Measurements from ENCODE around the gene NR1I2. TPM values are rescaled to one million over a fixed set of nuclear protein-coding genes. Genes with fewer than 3 reads are reported as not detected.

The NR1I2 gene
- total and polyA plus RNA-seq, 2 donors (not counting 1 experiment from before 2014, with no cell fraction given) = 0.03 TPM; not detected in 1

DNA sequence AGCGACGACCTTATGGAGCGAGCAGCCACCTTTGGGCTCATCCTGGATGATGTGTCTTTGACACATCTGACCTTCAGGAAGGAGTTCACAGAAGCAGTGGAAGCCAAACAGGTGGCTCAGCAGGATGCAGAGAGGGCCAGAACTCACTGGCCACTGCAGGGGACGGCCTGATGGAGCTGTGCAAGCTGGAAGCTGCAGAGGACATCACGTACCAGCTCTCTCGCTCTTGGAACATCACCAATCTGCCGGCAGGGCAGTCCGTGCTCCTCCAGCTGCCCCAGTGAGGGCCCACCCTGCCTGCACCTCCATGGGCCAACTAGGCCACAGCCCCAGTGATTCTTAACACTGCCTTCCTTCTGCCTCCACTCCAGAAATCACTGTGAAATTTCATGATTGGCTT lies 10.4 kb downstream of the NR1I2 start:
- Histone ChIP-seq H4K20me1 (ENCODE audit: control insufficient read depth, extremely low read depth, insufficient read depth, low read length) (no peaks in the 10 kb centered on the region), H3K4me2 (ENCODE audit: extremely low read depth, insufficient read depth, low read length) (no peak overlapping the region), H3K27ac (ENCODE audit: insufficient read depth, low read length) (no peak overlapping the region), H3K27me3 (ENCODE audit: control insufficient read depth, insufficient read depth, low read length) (no peaks in the 10 kb centered on the region), H3K9ac (ENCODE audit: insufficient read depth, low read length) (no peak overlapping the region), H3K36me3 (ENCODE audit: control insufficient read depth, insufficient read depth, low read length) (no peaks in the 10 kb centered on the region), H3K4me3 (replicated peaks in 1 of 4; ENCODE audit: control extremely low read depth in 1 of 4, insufficient read depth in 1 of 4, low read depth in 3 of 4, low read length in 4 of 4) (no peak overlapping the region), H3K79me2 (ENCODE audit: control insufficient read depth, insufficient read depth, low read length) (no peaks in the 10 kb centered on the region), H3K4me1 (ENCODE audit: control insufficient read depth, extremely low read depth, insufficient read depth, low read length) (no peaks in the 10 kb centered on the region), H2AFZ (ENCODE audit: low read length) (no peak overlapping the region), H3K9me3 (ENCODE audit: control insufficient read depth, insufficient read depth, low read depth, low read length) (no peaks in the 10 kb centered on the region)
- DNase-seq (ENCODE audit: low read depth in 2 of 2) = no peak
- TF ChIP-seq, protein P1, sequence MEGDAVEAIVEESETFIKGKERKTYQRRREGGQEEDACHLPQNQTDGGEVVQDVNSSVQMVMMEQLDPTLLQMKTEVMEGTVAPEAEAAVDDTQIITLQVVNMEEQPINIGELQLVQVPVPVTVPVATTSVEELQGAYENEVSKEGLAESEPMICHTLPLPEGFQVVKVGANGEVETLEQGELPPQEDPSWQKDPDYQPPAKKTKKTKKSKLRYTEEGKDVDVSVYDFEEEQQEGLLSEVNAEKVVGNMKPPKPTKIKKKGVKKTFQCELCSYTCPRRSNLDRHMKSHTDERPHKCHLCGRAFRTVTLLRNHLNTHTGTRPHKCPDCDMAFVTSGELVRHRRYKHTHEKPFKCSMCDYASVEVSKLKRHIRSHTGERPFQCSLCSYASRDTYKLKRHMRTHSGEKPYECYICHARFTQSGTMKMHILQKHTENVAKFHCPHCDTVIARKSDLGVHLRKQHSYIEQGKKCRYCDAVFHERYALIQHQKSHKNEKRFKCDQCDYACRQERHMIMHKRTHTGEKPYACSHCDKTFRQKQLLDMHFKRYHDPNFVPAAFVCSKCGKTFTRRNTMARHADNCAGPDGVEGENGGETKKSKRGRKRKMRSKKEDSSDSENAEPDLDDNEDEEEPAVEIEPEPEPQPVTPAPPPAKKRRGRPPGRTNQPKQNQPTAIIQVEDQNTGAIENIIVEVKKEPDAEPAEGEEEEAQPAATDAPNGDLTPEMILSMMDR (conservative IDR thresholded peaks at IDR 0.05 in 1 of 2, IDR thresholded peaks at IDR 0.05 in 1 of 2; ENCODE audit: low read depth in 1 of 2, low read length in 2 of 2) = no peak
- no peak for TF ChIP-seq EZH2 (IDR thresholded peaks at IDR 0.05; ENCODE audit: low read length, missing control alignments)

DNA sequence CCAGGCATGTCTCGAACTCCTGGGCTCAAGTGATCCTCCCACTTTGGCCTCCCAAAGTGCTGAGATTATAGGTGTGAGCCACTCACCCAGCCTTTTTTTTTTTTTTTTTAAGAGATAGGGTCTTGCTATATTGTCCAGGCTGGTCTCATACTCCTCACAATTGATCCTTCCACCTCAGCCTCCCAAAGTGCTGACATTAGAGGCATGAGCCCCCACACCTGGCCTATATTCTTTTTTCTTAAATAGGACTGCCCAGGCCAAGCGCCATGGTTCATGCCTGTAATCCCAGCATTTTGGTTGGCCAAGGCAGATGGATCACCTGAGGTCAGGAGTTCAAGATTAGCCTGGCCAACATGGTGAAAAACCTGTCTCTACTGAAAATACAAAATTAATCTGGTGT lies 12.5 kb downstream of the NR1I2 start:
- Histone ChIP-seq H4K20me1 (ENCODE audit: control insufficient read depth, extremely low read depth, insufficient read depth, low read length) (no peaks in the 10 kb centered on the region), H2AFZ (ENCODE audit: low read length) (no peak overlapping the region), H3K27me3 (ENCODE audit: control insufficient read depth, insufficient read depth, low read length) (no peaks in the 10 kb centered on the region), H3K9me3 (ENCODE audit: control insufficient read depth, insufficient read depth, low read depth, low read length) (no peaks in the 10 kb centered on the region), H3K4me1 (ENCODE audit: control insufficient read depth, extremely low read depth, insufficient read depth, low read length) (no peaks in the 10 kb centered on the region), H3K36me3 (ENCODE audit: control insufficient read depth, insufficient read depth, low read length) (no peaks in the 10 kb centered on the region), H3K27ac (ENCODE audit: insufficient read depth, low read length) (no peak overlapping the region), H3K9ac (ENCODE audit: insufficient read depth, low read length) (no peak overlapping the region), H3K4me2 (ENCODE audit: extremely low read depth, insufficient read depth, low read length) (no peak overlapping the region), H3K4me3 (replicated peaks in 1 of 4; ENCODE audit: control extremely low read depth in 1 of 4, insufficient read depth in 1 of 4, low read depth in 3 of 4, low read length in 4 of 4) (no peak overlapping the region), H3K79me2 (ENCODE audit: control insufficient read depth, insufficient read depth, low read length) (no peaks in the 10 kb centered on the region)
- DNase-seq (ENCODE audit: low read depth in 2 of 2) = no peak
- no peak for TF ChIP-seq EZH2 (IDR thresholded peaks at IDR 0.05; ENCODE audit: low read length, missing control alignments)
- TF ChIP-seq, protein P1 (conservative IDR thresholded peaks at IDR 0.05 in 1 of 2, IDR thresholded peaks at IDR 0.05 in 1 of 2; ENCODE audit: low read depth in 1 of 2, low read length in 2 of 2) = no peak

DNA sequence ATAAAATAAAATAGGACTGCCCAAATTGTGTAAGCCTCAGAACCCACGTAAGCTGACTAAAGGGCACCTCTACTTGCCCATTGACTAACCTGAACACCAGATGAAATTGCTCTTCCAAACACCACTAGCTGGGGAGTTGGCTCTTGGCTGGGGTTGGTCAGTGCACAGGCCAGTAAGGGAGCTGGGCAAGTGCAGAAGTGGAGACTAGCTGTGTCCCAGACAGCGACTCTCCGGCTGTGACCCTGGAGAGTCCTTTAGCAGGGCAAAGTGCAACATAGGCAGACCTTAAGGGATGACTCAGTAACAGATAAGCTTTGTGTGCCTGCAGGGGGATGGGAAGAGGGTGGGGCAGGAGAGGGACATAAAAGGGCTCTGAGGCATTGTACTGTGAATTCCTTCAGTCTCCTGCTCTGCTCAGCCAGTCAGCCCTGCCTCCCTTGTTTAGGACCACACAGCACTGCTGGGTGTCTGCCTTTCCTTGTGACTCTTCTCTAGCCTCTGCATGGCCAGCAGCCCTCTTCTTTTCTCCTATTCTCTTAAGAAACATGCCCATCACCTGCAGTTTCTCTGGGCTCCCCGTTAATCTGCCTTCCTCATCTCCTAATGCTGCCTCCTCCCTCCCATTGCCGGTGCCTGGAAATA lies 13.2 kb downstream of the NR1I2 start:
- peak; percentile 8 to 21 for DNase-seq (ENCODE audit: low read depth in 2 of 2)
- Histone ChIP-seq H3K9ac (ENCODE audit: insufficient read depth, low read length) (no peak overlapping the region), H3K9me3 (ENCODE audit: control insufficient read depth, insufficient read depth, low read depth, low read length) (no peaks in the 10 kb centered on the region), H3K27ac (ENCODE audit: insufficient read depth, low read length) (no peak overlapping the region), H4K20me1 (ENCODE audit: control insufficient read depth, extremely low read depth, insufficient read depth, low read length) (no peaks in the 10 kb centered on the region), H3K27me3 (ENCODE audit: control insufficient read depth, insufficient read depth, low read length) (no peaks in the 10 kb centered on the region), H3K4me2 (ENCODE audit: extremely low read depth, insufficient read depth, low read length) (no peak overlapping the region), H3K36me3 (ENCODE audit: control insufficient read depth, insufficient read depth, low read length) (no peaks in the 10 kb centered on the region), H3K4me3 (replicated peaks in 1 of 4; ENCODE audit: control extremely low read depth in 1 of 4, insufficient read depth in 1 of 4, low read depth in 3 of 4, low read length in 4 of 4) (no peak overlapping the region), H3K4me1 (ENCODE audit: control insufficient read depth, extremely low read depth, insufficient read depth, low read length) (no peaks in the 10 kb centered on the region), H3K79me2 (ENCODE audit: control insufficient read depth, insufficient read depth, low read length) (no peaks in the 10 kb centered on the region), H2AFZ (ENCODE audit: low read length) (no peak overlapping the region)
- TF ChIP-seq, protein P1 (conservative IDR thresholded peaks at IDR 0.05 in 1 of 2, IDR thresholded peaks at IDR 0.05 in 1 of 2; ENCODE audit: low read depth in 1 of 2, low read length in 2 of 2) = no peak
- TF ChIP-seq EZH2 (IDR thresholded peaks at IDR 0.05; ENCODE audit: low read length, missing control alignments) = no peak

Measured in fibroblast of lung (primary cell).